HG02943 (cell line): ENCODE results near the gene INPPL1.
"Not testable (repeated sequence)": the region's sequence is repeated elsewhere in the genome, so short reads cannot be mapped to it uniquely, and the experiment has no call there.

Experiments used
- ATAC-seq: cut with Tn5 transposase; IDR thresholded peaks from one replicate; pipeline ENCODE4 v1.9.1; 2021; ENCODE audit warnings: mild to moderate bottlenecking, low read depth, moderate library complexity; ENCODE audit not compliant: unreplicated experiment

The INPPL1 gene

DNA sequence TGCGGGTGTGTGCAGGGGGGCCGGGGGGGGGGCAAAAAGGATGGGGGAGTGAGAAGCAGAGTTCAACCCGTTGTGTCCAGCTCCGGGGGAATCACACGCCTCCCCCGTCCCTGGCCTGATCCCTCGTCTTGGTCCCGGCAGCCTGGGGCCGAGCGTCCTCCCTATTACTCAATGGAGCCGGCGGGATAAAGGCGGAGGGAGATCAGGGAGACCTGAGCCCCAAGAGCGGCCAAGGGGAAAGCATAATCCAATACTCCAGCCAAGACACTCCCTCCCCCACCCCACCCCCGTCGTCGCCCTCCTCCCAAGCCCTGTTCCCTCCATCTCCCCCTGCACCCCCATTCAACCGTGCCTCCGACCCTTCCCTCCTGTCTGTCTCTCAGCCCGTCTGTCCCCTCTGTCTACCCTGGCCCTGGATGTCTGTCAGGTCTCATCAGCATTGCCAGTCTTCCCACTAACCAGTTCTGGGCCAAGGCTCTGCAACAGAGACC is 16.8 kb downstream of the INPPL1 start:
- ATAC-seq, result no peak

DNA sequence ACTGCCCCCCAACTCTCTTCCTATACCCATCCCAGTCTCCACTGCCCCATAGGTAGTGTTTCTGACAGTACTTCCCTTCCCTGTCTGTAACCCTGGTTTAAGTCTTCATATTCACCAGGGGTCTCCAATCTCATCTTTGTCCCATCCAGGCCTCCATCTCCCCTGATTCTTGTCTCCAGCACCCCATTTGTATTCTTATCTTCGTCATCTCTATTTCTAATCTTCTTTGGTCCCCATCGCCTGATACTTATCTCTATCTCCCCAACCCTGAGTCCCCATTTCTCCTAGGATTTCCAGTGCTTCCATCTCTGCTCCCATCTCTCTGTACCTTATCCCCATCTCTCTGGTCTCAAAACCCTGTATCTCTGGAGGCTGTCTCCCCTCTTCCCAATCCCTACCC is 17.6 kb downstream of the INPPL1 start:
- ATAC-seq, result no peak

DNA sequence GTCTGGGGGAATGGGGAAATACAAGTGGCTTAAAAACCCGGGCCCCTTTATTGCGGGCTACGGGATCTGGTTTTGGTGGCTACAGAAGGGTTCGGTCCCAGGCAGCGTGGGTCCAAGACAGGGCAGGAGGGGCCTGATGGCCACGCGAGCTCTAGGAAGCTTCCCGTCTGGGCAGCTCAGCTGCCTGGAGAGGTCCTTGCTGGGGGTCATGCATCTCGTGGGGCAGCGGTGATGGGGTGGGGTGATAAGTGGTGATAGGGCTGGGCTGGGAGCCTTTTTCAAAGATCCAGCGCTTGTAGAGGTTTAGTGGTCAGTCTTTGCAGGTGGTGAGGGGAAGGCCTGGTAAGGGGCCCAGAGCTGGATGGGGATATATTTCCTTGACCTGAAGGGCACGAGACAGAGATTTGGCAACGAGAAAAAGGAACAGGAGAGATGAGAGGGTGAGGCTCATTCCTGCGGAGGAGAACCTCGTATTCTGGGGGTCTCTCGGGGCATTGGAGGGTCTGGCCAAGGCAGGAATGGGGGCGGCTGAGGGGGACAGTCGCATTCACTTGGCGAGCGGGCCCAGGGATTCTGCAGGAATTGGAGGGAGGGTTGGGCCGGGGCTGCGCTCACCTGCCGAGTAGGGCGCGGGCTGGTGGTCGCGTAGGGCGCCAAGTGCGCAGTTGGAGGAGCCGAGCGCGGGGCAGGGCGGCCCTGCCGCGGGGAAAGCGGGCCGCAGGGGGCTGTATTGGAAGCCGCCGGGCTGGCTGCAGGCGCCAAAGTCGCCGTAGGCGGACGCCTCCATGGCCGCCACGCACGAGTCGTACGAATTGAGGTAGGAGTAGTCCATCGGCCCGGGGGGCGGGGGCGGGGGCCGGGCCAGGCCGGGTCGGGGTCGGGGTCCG is 18.8 kb downstream of the INPPL1 start:
- ATAC-seq, result no peak

DNA sequence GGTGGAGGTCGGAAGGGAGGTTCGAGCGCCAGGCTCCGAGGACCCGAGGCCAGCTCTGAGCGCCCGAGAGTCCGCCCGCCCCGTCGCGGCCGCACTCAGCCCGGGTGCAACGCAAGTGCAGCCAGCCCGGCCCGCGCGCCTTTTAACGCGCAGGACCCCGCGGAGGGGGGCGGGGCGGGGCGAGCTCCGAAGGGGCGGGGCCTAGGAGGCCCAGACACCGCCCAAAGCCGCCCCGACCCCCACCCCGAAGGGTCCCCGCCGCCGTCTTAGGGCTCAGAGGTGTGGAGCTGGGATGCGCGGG is 19.4 kb downstream of the INPPL1 start, which contains the start of gene PHOX2A:
PHOX2A (minus strand) TSS at position 117 of the 301 bp plus-strand sequence. CDS start 172 bp downstream, outside the sequence.
- ATAC-seq, result no peak

DNA sequence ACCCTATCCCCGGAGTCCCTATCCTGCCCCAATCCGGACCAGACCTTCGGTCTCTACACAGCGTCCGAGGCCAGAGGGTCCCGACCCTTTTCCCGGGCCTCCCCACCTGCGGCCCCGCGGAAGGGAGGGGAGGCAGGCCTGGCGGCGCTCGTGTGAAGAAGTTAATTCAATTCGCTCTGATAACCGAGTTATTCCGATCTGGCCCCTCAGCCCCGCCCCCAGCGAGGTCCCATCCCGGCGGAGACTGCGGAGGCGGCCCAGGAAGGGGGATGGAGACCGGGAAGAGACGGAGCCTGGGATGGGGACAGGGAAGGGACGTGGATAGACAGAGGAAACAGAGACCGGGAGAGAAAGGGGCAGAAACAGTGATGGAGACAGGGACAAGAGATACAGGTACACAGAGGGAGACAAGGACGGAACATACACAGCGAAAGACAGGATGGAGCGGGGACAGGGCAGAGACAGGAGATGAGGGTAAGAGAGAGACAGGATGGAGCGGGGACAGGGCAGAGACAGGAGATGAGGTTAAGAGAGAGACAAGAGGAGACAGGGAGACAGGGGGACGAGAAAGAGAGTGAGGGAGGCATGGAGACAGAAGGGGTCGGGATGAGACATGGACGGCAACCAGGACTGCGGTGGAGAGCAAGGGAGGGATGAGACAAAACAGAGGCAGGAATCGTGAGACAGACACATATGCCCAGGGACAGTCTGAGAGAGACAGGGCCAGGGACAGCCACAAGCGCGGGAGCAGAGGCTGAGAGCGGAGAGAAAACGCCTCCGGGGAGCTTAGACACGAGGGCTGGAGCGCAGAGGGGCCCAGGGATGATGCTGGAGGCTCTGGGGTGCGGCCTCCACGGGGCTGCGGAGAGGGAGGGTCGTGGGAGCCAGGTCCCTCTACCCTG is 20.0 kb downstream of the INPPL1 start:
- no peak for ATAC-seq

DNA sequence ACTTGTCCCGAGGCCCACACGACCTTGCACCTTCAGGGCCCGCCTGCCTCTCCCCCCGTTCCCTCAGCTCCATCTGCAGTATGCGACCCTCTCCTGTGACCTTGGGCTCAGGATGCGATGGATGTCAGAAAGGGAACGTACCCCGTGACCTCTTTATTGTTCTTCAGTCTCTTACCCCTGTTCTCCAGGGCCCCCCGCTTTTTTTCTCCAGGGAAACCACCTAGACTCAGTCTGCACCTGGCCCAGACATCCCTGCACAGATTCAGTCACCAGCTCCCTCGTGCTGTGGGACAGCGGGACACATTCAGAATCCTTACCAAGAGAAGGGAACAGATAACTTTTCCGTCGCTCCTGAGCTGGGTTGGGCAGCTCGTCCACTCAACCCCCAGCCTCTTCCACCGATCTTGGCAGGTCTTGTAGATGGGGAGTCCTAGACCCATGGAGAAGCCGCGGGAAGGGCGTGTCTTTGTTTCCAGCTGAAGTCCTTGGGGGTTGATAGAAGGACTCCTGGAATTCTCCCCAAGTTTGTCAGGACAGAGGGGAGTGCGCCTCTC is 20.8 kb downstream of the INPPL1 start:
- no peak for ATAC-seq

DNA sequence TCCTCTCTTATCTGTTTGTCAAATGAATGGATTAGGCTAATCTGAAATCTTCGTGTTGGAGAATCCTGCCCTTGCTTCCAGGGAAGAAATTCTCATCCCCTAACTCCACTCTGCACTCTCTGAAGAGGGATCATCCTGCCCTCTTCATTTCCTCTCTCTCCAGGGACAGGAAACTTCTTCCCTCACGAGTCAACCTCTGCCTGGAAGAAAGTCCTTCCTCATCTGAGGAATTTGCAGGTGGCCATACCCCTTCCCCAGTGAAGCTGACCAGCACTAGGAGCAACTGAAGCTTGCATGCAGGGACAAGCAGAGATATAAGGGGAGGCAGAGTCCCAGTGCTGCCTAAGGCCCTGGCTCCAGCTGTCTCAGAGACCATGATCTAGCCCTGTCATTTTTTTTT is 23.0 kb downstream of the INPPL1 start:
- ATAC-seq, result no peak

DNA sequence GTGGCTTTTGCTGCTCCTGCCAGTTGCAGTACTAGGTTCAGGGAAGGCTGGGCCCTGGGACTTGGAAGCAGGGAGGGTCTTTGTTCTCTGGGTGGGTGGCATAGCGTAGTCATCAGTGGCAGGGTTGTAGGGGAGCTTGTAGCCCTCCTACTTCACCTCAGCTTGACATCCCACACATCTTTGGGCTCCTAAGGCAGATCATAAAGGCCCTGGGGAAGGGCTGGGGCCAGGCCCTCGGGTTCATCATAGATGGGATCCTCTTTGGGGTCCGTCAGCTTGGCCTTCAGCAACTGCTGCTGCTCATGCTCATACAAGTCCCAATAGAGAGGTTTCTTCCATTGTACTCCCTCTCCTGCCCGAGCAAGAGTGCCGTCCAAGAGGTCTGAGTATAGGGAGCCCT is 25.4 kb downstream of the INPPL1 start:
- no peak for ATAC-seq

DNA sequence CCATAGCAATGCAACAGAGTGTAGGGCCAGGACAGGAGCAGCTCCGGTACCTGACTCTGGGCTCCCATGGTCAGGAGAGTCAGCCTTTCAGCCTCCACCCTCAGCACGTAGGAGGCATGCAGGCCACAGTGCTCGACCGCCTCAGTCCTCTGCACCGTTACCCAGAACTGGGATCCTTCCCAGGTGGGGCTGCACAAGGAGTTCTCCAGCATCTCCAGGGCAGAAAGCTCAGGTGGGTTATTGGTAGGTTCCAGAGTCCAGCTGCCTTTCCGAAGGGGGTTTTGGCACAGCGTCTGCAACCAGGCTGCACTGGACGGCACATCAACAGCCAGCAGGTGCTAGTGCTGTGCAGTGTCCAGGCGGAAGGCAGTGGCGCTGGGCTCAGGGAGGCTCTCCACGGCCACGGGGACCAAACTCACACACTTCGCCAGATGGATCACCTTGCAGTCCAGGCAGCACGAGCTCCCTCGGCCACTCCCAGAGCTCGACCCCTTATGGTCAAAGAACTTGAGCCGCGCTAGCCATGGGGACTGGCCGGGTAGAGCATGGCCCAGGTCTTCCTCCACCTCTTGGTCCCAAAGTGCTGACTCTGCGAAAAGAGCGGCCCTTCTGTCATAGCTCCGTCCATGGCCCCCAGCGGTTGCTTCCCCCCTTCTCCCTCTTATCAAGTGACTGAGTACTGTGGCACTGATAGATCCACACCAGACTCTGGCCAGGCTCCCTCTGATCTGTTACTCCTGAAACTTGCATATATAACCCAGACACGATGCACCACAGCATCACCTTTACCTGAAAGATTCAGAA is 26.3 kb downstream of the INPPL1 start:
- ATAC-seq, result no peak

DNA sequence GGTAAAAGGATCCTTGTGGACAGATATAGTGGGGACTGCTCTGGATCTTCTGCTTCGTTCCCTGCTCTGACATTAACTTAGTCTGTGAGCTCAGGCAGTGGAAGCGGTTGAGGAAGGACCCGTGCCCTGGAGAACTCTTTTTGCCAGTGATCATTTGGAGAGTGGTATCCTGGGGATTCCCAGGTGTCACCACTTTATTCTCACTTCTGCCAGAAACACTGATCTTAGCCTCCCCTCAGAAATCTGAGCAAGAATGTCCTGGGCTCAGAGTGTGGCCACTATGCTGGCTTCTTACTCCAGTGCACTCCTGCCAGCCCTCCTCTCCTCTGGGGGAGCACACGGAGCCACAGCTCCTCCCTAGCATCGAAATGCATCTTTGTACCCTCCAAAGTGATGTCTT is 27.0 kb downstream of the INPPL1 start:
- no peak for ATAC-seq

DNA sequence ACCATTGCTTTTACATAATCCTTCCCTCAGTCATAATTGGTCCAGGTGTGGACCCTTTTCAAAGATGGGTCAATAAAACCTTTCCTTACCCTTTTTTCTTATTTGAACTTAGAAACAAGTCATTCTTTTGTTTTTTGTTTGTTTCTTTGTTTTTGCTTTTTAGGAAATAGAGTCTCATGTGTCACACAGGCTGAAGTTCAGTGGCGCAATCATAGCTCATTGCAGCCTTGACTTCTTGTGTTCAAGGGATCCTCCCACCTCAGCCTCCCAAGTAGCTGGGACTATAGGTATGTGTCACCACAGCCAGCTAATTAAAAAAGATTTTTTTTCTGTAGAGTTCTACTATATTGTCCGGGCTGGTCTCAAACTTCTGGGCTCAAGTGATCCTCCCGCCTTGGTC is 28.8 kb downstream of the INPPL1 start:
- no peak for ATAC-seq

DNA sequence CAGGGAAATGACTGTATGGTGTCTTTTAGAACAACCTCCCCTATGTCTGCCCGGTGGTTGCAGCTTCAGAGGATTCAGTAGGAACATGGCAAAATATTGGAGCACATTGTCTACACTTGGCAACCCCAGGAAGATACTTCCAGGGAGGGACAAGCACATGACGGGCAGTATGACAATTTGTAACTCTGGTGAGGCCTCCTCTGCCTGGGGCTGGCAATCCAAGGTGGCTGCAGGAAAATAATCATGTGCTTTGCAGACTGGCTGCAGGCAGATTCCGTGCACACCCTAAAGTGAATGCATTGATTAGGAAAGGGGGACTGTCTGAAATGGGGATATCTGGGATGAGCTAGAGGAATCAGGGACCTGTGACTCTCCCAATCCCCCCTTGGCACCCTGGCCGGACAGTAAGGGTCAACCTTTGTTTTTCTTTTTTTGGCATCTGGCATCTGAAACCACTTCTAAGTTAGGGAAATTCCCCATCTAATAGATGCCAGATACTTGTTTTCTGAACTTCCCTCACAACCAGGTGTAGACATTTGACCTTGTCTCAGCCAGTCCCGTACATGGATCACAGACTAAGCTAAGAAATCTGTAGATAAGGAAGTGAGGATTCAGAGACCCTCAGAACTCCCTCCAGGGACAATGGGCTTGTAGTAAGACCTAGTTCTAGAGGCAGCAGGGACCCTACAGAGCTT is 29.9 kb downstream of the INPPL1 start:
- no peak for ATAC-seq

DNA sequence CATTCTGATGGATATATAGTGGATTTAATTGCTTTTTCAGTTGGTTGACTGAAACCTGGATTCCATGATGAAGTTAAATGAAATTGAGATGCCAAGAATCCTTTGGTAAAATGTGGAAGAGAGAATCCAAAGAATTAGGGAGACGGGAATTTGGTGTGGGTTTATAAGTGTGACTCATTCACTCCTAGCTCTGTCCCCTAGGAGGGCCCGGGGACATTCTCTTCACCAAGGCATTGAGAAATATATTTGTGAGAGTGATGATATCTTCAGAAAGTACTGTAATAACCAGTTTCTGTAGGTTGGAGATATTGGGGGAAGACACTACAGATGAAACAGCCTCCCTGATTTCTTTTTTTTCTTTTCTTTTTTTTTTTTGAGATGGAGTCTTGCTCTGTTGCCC is 33.0 kb downstream of the INPPL1 start:
- ATAC-seq, result no peak

DNA sequence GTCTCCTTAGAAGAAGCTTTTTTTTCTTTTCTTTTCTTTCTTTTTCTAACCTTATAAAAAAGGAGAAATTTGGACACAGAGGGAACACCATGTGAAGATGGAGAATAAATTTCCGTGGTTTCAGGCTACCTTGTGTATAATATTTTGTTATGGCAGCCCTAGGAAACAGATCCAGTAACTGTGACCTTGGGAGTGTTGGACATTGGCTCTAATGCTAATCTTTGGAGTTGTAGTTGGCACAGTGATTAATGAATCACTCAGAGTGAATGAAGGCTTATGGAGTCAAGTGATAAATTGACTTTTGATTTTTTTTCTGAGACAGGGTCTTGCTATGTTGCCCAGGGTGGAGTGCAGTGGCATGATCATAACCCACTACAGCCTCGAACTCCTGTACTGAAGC is 34.9 kb downstream of the INPPL1 start:
- ATAC-seq, result no peak

DNA sequence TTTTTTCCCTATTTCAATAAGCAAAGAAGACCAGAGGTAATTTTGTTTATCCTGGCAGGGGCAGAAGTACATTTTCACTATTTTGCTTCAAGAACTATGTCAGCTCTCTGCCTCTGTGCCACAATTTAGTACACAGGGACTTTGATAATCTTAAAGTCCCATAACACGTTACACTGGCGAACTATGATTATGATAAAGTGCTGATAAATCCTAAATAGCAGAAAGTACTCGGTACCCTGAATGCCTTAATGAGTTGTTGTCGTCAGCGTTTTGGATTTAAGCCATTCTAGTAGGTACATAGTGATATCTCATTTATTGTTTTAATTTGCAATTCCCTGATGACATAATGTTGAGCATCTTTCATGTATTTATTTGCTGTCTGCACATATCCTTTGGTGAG is 36.0 kb downstream of the INPPL1 start:
- ATAC-seq, result no peak

DNA sequence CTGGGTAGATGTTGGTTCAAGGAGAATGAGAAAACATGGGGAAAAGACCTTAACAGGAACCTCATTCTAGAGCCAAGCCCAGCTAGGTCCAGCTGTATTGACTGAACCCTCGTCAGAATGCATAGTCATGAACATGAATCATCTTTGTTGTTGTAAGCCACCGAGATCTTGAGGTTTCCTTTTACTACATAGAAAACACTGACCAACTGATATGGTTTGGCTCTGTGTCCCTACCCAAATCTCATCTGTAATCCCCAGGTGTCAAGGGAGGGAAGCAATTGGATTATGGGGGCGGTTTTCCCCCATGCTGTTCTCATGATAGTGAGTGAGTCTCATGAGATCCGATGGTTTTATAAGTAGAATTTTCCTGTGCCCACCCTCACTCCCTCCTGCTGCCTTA is 38.8 kb downstream of the INPPL1 start:
- ATAC-seq, result no peak

DNA sequence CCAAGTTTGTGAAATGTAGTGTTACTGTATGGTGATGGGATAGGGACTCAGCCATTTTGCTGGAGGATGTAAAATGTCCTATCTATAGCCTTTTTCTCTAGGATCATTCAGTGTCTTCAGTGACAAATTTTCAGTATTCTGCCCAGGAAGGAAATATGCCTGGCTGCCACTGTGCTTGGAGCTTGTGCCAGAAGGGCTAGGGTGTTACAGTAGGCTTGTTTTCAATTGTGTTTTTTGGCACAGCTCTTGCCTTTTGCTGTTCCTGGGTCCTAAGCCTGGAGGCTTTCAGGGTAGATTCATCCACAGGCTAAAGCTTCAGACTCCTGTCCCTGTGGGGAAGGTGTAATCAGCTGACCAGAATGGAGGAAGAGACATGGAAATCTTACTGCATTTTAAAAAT is 41.4 kb downstream of the INPPL1 start:
- ATAC-seq, result no peak

DNA sequence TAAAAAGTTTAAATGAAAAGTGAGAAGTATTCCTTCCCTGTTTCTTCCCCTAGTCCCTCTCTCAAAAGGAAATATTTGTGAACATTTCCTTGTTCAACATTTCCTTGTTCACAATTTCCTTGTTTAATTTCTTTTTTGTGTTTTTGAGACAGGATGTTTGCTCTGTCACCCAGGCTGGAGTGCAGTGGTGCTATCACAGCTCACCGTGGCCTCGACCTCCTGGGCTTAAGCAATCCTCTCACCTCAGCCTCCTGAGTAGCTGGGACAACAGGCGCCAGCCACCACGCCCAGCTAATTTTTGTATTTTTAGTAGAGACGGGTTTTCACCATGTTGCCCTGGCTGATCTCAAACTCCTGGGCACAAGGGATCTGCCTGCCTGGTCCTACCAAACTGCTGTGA is 42.4 kb downstream of the INPPL1 start:
- not testable (repeated sequence) for ATAC-seq

DNA sequence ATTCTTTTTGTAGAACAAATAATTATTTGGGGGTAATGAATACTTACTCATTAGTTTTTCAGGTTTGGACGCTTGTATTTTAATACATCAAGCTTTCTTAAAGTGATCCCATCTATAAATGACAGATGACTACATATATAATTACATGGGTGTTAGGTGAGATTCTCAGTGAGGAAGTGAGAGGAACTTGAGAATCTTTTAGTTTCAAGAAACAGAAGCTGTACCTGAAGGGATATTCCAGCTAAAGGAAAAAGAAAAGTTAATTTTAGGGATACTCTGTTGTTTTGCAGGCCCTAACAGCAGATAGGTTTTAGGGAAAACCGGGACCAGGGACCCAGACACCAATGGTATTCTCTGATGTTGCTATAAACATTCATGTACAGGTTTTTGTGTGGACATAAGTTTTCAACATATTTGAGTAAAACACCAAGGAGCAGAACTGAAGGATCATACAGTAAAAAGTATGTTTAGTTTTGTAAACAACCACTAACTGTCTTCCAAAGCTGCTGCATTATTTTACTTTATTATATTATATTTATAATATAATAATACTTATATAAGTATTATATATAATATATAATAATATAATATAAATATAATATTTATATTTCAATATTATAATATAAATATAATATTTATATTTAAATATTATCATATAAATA is 43.5 kb downstream of the INPPL1 start:
- ATAC-seq, result no peak
